Common myeloid progenitor, CD34-positive (primary cell): ENCODE data around the gene NMD3. TPM values are rescaled to one million over a fixed set of nuclear protein-coding genes. Genes with fewer than 3 reads are reported as not detected.
A peak's percentile ranks its signal among the peaks of the same experiment; 100 is the strongest.
"Not testable (repeated sequence)": the region's sequence is repeated elsewhere in the genome, so short reads cannot be mapped to it uniquely, and the experiment has no call there.

Experiments used
- CTCF ChIA-PET: fragments of 350-600 bp; sonication (Branson Sonifier 250); formaldehyde crosslinking; loops from one replicate; lab custom pipeline; 2021; ENCODE audit warnings: antibody characterized with exemption; lab: Charles Lee
- POLR2A ChIA-PET: fragments of 350-600 bp; sonication (Branson Sonifier 250); formaldehyde crosslinking; loops from one replicate; lab custom pipeline; 2021; ENCODE audit warnings: antibody characterized with exemption; lab: Charles Lee
- DNase-seq, 3 donors: peaks; one replicate each; pipeline versions ENCODE4 v3.0.0 to v3.0.0-alpha.2; 2013
- H3K27ac ChIP-seq, 2 experiments: 1 replicate in 1 of 2; 2 replicates in 1 of 2; pipeline ENCODE4 v1.7.0; 2013; ENCODE audit warnings: inconsistent platforms in 2 of 2, low read length in 2 of 2, mild to moderate bottlenecking in 2 of 2, low read depth in 1 of 2, moderate library complexity in 1 of 2; ENCODE audit not compliant: severe bottlenecking in 2 of 2, insufficient read depth in 1 of 2, poor library complexity in 1 of 2
- H3K27me3 ChIP-seq, 5 experiments: replicated peaks in 2 of 5; 1 replicate in 3 of 5; 2 replicates in 2 of 5; pipeline versions ENCODE4 v1.6.1 to v1.7.0; 2013; ENCODE audit warnings: low read length in 4 of 5, mild to moderate bottlenecking in 2 of 5, moderate library complexity in 2 of 5, inconsistent platforms in 1 of 5; ENCODE audit not compliant: insufficient read depth in 5 of 5, control insufficient read depth in 4 of 5
- H3K36me3 ChIP-seq, 4 experiments: 1 replicate in 2 of 4; 2 replicates in 2 of 4; pipeline versions ENCODE4 v1.6.1 to v1.7.0; 2013; ENCODE audit warnings: low read length in 3 of 4, control low read depth in 1 of 4, mild to moderate bottlenecking in 1 of 4; ENCODE audit not compliant: control insufficient read depth in 4 of 4, insufficient read depth in 4 of 4
- H3K4me1 ChIP-seq, 4 experiments: 1 replicate in 3 of 4; 2 replicates in 1 of 4; pipeline versions ENCODE4 v1.6.1 to v1.7.1; 2013; ENCODE audit warnings: low read length in 3 of 4, mild to moderate bottlenecking in 3 of 4, control low read depth in 1 of 4, inconsistent platforms in 1 of 4, moderate library complexity in 1 of 4; ENCODE audit not compliant: control insufficient read depth in 4 of 4, insufficient read depth in 4 of 4; ENCODE audit errors: control extremely low read depth in 1 of 4
- H3K4me3 ChIP-seq, 7 experiments: 1 replicate in 4 of 7; 2 replicates in 3 of 7; pipeline versions ENCODE4 v1.5.1 to v1.7.0; 2013; ENCODE audit warnings: mild to moderate bottlenecking in 7 of 7, low read length in 6 of 7, moderate library complexity in 6 of 7, inconsistent platforms in 2 of 7, low read depth in 2 of 7, control low read depth in 1 of 7; ENCODE audit not compliant: insufficient read depth in 4 of 7, control insufficient read depth in 1 of 7; ENCODE audit errors: extremely low read depth in 1 of 7
- H3K9me3 ChIP-seq, 5 experiments: 1 replicate in 4 of 5; 2 replicates in 1 of 5; pipeline versions ENCODE4 v1.6.1 to v1.7.1; 2013; ENCODE audit warnings: low read length in 4 of 5, mild to moderate bottlenecking in 2 of 5, inconsistent platforms in 1 of 5, low read depth in 1 of 5, moderate library complexity in 1 of 5; ENCODE audit not compliant: control insufficient read depth in 4 of 5, insufficient read depth in 2 of 5; ENCODE audit errors: control extremely low read depth in 1 of 5
- WGBS: methylation state at CpG from one replicate; pipeline ENCODE4 v1.1.5; 2013; ENCODE audit not compliant: insufficient coverage; 5-methylcytosine and 5-hydroxymethylcytosine counted together
- polyA plus RNA-seq: library from polyadenylated mRNA; unstranded; fragments of 120-200 nt; gene quantifications from one replicate; pipeline ENCODE4 v1.2.1, GENCODE V29; 2013

The NMD3 gene
- polyA plus RNA-seq: 73.8 TPM

DNA sequence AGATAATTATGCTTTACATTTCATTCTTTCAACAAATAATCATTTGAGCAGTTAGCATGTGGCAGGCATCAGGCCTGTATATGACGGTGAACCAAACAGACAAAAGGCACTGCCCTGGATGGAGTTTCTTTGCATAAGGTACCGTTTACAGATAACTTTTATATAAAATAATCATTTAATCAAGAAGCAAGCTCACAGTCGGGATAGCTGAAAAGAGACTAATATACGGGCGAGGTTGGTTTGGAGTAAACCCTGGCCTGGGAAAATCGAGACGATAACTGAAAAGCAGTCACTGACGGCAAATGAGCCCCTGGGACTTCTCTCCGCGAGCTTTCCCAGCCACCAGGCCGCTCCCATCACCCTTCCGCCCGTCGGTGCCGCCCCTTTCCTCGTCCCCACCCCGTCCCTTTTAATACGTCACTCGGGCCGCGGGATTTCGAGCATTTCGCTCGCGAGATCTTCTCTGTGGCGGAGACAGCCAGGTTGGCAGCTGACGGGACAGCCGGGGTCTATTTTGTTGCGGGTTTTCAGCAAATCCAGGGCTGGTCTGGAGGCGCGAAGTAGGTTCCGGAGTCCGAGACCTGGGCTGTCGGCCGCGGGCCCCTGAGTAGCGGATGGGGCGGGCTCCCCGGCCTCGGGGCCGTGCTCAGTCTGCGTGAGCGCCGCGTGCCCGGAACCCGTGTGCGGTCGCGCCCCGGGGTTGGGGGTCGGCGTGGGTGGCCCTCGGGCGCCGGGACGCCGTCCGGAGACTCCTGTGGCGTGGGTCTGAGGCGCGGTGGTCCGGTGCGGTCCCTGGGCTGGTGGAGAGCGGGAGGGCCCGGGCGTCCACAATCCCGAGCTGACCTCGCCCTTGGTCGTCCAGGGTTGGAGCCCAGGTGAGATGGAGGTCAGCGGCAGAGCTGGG lies at the start of gene NMD3:
NMD3 (plus strand) TSS at position 462 of the 904 bp plus-strand sequence. CDS start 703 bp downstream, outside the sequence.
- H3K4me3 ChIP-seq: peak within 1 kb of the TSS; percentile 80 to 96 (median 91)
- DNase-seq: peak; percentile 92 to 94 (median 93)
- ChIA-PET POLR2A (no interaction called here), CTCF (interaction anchor here (0.7 to 1.6 kb wide), 3 partner anchors 13 to 244 kb away, joined by 3 to 4 read pairs (median 3); no protein-coding TSS in a partner anchor)
- H3K9me3 ChIP-seq: no peaks in the 10 kb centered on the region
- H3K27me3 ChIP-seq: no peaks in the 10 kb centered on the region
- H3K36me3 ChIP-seq: peaks cover 2 to 16% (median 9%) of the 10 kb centered on the region in 4 experiments
- peaks cover 17 to 31% (median 23%) of the 10 kb centered on the region in 4 experiments for H3K4me1 ChIP-seq
- WGBS: 0% methylated on average over 63 of the region's 71 CpGs
- peak within 1 kb of the TSS; percentile 79 to 94 for H3K27ac ChIP-seq

DNA sequence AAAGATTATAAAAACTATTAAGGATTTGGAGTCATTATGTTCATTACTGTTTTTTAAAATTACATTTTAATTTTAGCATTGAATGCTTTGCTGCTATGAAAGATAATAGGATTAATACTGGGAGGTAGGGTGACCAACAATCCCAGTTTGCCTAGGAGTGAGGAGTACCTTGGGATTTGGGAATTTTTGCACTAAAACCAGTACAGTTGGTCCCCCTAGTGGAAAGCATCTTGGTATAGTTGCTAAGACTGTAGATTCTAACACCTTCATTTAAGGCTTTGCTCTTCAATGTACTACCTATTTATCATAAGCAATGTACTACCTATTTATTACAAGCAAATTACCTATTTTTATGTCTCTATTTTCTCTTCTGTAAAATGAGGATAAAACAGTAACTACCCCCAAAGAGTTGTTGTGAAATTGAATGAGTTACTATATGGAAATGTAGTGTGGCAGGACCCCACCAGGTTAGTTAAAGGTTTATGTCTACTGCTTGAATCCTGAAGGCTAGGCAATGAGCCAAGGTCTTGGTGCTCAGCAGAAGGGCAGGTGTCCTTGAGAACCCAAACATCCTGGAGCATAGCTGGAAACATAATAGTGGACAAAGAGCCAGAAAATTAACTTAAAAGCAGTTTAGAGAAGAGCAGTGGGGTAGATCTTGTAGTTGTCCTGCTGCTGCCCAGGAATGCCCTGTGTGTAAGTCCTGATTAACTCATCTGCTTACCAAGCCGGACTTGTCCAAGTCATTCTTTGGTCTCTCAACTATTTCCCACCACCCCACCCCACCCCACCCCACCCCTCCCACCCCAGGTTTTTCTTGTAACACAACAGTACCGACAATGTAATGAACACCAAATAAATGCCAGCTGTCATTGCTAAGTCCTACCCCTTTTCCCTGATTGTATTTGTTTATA lies 49.2 kb upstream of the NMD3 start:
- no CpG with 5 or more reads among the region's 2 CpGs for WGBS
- CTCF ChIA-PET: no interaction called here
- POLR2A ChIA-PET: no interaction called here
- Histone ChIP-seq H3K27me3 (no peaks in the 10 kb centered on the region), H3K36me3 (no peaks in the 10 kb centered on the region), H3K4me1 (no peaks in the 10 kb centered on the region), H3K4me3 (no peak overlapping the region), H3K27ac (no peak overlapping the region), H3K9me3 (peaks cover 0 to 11% (median 2%) of the 10 kb centered on the region in 5 experiments)
- no peak for DNase-seq

DNA sequence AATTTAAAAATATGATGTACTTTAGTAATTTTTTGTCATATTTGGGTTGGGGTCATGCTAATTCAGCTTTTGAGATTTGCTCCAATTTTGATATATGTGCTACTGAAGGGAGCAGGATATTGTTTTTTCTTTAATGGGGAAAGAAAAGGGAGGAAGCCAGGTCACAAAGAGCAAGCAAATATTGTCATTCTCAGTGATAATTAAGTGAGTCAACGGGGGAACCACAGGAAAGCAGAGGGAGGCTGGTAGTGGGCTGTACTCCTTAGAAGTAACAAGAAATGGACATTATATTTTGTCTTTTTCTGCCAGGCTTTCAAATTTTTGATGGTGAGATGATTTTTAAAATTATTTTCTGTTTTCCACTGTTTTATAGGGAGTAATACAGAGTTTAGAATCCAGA lies 45.6 kb upstream of the NMD3 start:
- CTCF ChIA-PET: interaction anchor here (0.5 kb wide), 1 partner anchor 1179 kb away, joined by 3 read pairs; no protein-coding TSS in a partner anchor
- POLR2A ChIA-PET: no interaction called here
- H3K36me3 ChIP-seq: no peaks in the 10 kb centered on the region
- no peak overlapping the region for H3K27ac ChIP-seq
- H3K9me3 ChIP-seq: peaks cover 0 to 11% (median 2%) of the 10 kb centered on the region in 5 experiments
- DNase-seq: no peak
- no peaks in the 10 kb centered on the region for H3K27me3 ChIP-seq
- 100% methylated on average over 1 of the region's 1 CpG for WGBS
- H3K4me1 ChIP-seq: no peaks in the 10 kb centered on the region
- no peak overlapping the region for H3K4me3 ChIP-seq

- no peak overlapping the region for H3K27ac ChIP-seq
- no peaks in the 10 kb centered on the region for H3K27me3 ChIP-seq
- no peaks in the 10 kb centered on the region for H3K4me1 ChIP-seq
- CTCF ChIA-PET: no interaction called here
- no peak overlapping the region for H3K4me3 ChIP-seq
- no peaks in the 10 kb centered on the region for H3K36me3 ChIP-seq
- POLR2A ChIA-PET: no interaction called here
- WGBS: 93% methylated on average over 3 of the region's 3 CpGs
- peaks cover 0 to 11% (median 2%) of the 10 kb centered on the region in 5 experiments for H3K9me3 ChIP-seq
- DNase-seq: no peak
These were observed 43.1 kb upstream of the NMD3 start for GRCh38 chr3:161177991-161178390.

GRCh38 chr3:161181371-161181770 lies 39.7 kb upstream of the NMD3 start:
- H3K27me3 ChIP-seq, H3K36me3 ChIP-seq, DNase-seq, H3K4me3 ChIP-seq, CTCF ChIA-PET, H3K9me3 ChIP-seq, POLR2A ChIA-PET, H3K4me1 ChIP-seq, H3K27ac ChIP-seq: not testable (repeated sequence)
- WGBS: 100% methylated on average over 1 of the region's 1 CpG

DNA sequence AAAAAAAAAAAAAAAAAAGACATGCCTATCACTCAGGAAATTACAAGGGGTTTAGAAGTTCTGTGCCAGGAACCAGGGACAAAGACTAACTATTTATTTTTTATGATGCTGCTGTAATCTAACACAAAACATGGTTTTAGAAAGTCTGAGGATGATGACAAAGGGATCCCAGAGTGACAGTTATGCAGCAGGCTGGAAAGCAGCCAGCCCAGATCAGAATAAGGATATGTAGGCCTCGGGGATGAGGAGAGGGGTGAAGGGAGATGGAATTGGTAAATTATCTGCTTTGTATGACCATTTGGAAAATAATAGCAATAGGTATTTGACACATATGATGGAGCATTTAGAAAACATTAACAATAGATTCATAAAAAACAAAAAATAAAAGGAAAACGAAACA lies 34.1 kb upstream of the NMD3 start:
- Histone ChIP-seq H3K4me3 (no peak overlapping the region), H3K9me3 (peaks cover 0 to 1% (median 0%) of the 10 kb centered on the region in 5 experiments), H3K4me1 (no peaks in the 10 kb centered on the region), H3K36me3 (no peaks in the 10 kb centered on the region), H3K27me3 (no peaks in the 10 kb centered on the region), H3K27ac (no peak overlapping the region)
- ChIA-PET POLR2A (no interaction called here), CTCF (no interaction called here)
- no CpG with 5 or more reads among the region's 2 CpGs for WGBS
- DNase-seq: peak in 1 of 3 donors; percentile 8
